Measurements from ENCODE around the gene OXA1L. TPM values are rescaled to one million over a fixed set of nuclear protein-coding genes. Genes with fewer than 3 reads are reported as not detected.

Gene OXA1L
- total and polyA plus RNA-seq, 2 of the 13 experiments (the other 11 are each of a cell fraction or from before 2014, with no cell fraction given) = 230 to 589 TPM

DNA sequence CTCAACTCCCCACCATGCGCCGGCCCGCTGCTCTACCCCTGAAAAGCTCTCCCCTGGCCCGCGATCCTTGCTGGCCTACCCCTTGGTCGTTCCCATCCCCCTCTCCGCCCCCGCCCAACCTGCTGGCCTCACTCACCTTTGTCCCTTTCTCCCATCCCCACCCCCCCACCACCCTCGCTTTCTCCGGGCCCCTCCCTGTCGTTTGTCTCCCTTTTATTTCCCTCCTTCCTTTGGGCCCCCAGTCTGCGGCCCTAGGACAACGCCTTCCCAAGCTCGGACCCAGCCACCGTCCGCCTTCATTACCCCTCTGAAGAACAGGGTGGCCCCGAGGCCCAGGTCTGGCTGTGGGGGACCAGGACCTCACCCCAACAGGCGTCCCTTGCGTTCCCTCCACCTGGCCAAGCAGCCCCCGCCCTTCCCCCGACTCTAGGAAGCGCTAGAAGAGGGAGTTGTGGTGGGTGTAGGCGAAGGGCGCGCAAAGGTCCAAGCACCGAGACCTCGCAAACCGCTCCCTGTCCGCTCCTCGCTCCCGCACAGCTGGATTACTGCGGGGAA lies 55.6 kb downstream of the OXA1L start (continued):
- no peak for TF ChIP-seq PRMT3 (CRISPR knock-in tag; IDR thresholded peaks at IDR 0.05; ENCODE audit: borderline replicate concordance, low read depth)
- TF ChIP-seq NCOA2 (CRISPR knock-in tag; IDR thresholded peaks at IDR 0.05) = no peak
- TF ChIP-seq, protein P1, sequence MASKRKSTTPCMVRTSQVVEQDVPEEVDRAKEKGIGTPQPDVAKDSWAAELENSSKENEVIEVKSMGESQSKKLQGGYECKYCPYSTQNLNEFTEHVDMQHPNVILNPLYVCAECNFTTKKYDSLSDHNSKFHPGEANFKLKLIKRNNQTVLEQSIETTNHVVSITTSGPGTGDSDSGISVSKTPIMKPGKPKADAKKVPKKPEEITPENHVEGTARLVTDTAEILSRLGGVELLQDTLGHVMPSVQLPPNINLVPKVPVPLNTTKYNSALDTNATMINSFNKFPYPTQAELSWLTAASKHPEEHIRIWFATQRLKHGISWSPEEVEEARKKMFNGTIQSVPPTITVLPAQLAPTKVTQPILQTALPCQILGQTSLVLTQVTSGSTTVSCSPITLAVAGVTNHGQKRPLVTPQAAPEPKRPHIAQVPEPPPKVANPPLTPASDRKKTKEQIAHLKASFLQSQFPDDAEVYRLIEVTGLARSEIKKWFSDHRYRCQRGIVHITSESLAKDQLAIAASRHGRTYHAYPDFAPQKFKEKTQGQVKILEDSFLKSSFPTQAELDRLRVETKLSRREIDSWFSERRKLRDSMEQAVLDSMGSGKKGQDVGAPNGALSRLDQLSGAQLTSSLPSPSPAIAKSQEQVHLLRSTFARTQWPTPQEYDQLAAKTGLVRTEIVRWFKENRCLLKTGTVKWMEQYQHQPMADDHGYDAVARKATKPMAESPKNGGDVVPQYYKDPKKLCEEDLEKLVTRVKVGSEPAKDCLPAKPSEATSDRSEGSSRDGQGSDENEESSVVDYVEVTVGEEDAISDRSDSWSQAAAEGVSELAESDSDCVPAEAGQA (IDR thresholded peaks at IDR 0.05; ENCODE audit: low read depth) = no peak
- TF ChIP-seq, protein P1 (CRISPR knock-in tag; IDR thresholded peaks at IDR 0.05; ENCODE audit: borderline replicate concordance) = no peak
- no peak for TF ChIP-seq ZNF570 (CRISPR knock-in tag; IDR thresholded peaks at IDR 0.05; ENCODE audit: borderline replicate concordance)
- TF ChIP-seq TBL1XR1 (IDR thresholded peaks at IDR 0.05; ENCODE audit: borderline replicate concordance, low read length, partially characterized antibody) = no peak
- no peak for TF ChIP-seq FOXO1 (CRISPR knock-in tag; IDR thresholded peaks at IDR 0.05)
- TF ChIP-seq PTBP1 (IDR thresholded peaks at IDR 0.05; ENCODE audit: low read depth, low read length, poor library complexity, severe bottlenecking) = no peak
- no peak for TF ChIP-seq ZNF605 (CRISPR knock-in tag; IDR thresholded peaks at IDR 0.05)
- TF ChIP-seq SATB2 (CRISPR knock-in tag; IDR thresholded peaks at IDR 0.05) = no peak
- TF ChIP-seq, protein P2, sequence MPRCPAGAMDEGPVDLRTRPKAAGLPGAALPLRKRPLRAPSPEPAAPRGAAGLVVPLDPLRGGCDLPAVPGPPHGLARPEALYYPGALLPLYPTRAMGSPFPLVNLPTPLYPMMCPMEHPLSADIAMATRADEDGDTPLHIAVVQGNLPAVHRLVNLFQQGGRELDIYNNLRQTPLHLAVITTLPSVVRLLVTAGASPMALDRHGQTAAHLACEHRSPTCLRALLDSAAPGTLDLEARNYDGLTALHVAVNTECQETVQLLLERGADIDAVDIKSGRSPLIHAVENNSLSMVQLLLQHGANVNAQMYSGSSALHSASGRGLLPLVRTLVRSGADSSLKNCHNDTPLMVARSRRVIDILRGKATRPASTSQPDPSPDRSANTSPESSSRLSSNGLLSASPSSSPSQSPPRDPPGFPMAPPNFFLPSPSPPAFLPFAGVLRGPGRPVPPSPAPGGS (CRISPR knock-in tag; IDR thresholded peaks at IDR 0.05) = no peak
- TF ChIP-seq ZNF354B (CRISPR knock-in tag; IDR thresholded peaks at IDR 0.05) = no peak
- TF ChIP-seq ZNF451 (CRISPR knock-in tag; IDR thresholded peaks at IDR 0.05) = no peak
- no peak for TF ChIP-seq SP2 (CRISPR knock-in tag; IDR thresholded peaks at IDR 0.05)
- TF ChIP-seq ZNF205 (CRISPR knock-in tag; IDR thresholded peaks at IDR 0.05) = no peak
- TF ChIP-seq, protein P3, sequence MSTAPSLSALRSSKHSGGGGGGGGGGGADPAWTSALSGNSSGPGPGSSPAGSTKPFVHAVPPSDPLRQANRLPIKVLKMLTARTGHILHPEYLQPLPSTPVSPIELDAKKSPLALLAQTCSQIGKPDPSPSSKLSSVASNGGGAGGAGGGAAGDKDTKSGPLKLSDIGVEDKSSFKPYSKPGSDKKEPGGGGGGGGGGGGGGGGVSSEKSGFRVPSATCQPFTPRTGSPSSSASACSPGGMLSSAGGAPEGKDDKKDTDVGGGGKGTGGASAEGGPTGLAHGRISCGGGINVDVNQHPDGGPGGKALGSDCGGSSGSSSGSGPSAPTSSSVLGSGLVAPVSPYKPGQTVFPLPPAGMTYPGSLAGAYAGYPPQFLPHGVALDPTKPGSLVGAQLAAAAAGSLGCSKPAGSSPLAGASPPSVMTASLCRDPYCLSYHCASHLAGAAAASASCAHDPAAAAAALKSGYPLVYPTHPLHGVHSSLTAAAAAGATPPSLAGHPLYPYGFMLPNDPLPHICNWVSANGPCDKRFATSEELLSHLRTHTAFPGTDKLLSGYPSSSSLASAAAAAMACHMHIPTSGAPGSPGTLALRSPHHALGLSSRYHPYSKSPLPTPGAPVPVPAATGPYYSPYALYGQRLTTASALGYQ (CRISPR knock-in tag; IDR thresholded peaks at IDR 0.05) = no peak
- no peak for TF ChIP-seq ZNF841 (CRISPR knock-in tag; IDR thresholded peaks at IDR 0.05; ENCODE audit: borderline replicate concordance)
- no peak for TF ChIP-seq SOX6 (IDR thresholded peaks at IDR 0.05)
- TF ChIP-seq SOX6 (CRISPR knock-in tag; IDR thresholded peaks at IDR 0.05) = no peak
- TF ChIP-seq CBX1 (IDR thresholded peaks at IDR 0.05; ENCODE audit: low read depth) = no peak
- TF ChIP-seq TRIM24 (CRISPR knock-in tag; IDR thresholded peaks at IDR 0.05) = no peak
- TF ChIP-seq NONO (IDR thresholded peaks at IDR 0.05) = no peak
- TF ChIP-seq NONO (CRISPR knock-in tag; conservative IDR thresholded peaks at IDR 0.05) = no peak
- no peak for TF ChIP-seq KAT8 (CRISPR knock-in tag; IDR thresholded peaks at IDR 0.05)
- TF ChIP-seq HCFC1 (IDR thresholded peaks at IDR 0.05; ENCODE audit: low read depth, low read length) = no peak
- no peak for TF ChIP-seq ZNF3 (CRISPR knock-in tag; IDR thresholded peaks at IDR 0.05)

Data from HepG2 (cell line).